Activated CD8-positive, alpha-beta memory T cell treated with anti-CD3 and anti-CD28 coated beads for 4 hours (primary cell): ENCODE measurements around the gene CEP112.
"Not testable (repeated sequence)": the region's sequence is repeated elsewhere in the genome, so short reads cannot be mapped to it uniquely, and the experiment has no call there.

Experiments
- DNase-seq, 2 donors: peaks; one replicate each; pipeline ENCODE4 v3.0.0-alpha.2; 2020; ENCODE audit warnings: low read depth in 2 of 2

CEP112 gene

DNA sequence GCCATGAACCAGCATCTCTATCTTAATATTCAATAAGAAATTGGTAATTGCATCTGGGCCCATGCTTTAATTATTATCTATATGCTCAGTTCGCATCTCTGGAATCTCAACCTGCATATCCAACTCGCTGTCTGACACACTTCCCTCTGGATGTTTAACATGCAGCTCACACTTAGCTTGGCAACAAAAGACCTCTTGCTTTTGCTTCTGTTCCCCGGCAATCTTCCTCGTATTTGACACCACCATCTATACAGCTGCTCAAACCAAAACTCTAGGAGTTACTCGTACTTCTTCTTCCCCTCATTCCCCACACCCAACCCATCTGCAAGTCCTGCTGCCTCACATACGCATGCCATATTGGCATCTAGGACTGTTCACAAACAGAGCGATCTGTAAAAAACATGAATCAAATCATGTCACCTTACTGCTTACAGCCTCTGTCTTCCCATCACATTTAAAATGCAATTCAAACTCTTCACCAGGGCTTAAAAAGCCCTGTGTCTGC lies 300.6 kb downstream of the CEP112 start:
- DNase-seq = no peak

DNA sequence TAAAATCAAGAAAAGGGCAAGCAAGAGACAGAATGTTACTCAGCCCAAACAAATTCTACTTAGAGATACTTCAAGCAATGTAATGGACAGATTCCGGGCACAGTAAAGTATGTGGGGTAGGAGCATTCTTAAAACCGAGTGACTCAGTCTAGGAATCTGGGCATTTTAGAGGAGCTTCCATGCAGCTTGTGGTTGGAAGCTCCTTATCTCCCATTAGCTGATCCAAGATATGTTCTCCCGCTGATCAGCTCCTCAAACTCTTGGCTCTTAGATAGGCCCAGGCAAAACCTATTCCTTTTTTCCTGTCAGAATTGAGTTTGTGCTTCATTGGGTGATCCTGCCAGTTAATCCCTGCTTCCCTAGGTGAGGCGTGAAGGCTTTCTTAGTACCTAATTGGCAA lies 303.3 kb downstream of the CEP112 start:
- DNase-seq = no peak

DNA sequence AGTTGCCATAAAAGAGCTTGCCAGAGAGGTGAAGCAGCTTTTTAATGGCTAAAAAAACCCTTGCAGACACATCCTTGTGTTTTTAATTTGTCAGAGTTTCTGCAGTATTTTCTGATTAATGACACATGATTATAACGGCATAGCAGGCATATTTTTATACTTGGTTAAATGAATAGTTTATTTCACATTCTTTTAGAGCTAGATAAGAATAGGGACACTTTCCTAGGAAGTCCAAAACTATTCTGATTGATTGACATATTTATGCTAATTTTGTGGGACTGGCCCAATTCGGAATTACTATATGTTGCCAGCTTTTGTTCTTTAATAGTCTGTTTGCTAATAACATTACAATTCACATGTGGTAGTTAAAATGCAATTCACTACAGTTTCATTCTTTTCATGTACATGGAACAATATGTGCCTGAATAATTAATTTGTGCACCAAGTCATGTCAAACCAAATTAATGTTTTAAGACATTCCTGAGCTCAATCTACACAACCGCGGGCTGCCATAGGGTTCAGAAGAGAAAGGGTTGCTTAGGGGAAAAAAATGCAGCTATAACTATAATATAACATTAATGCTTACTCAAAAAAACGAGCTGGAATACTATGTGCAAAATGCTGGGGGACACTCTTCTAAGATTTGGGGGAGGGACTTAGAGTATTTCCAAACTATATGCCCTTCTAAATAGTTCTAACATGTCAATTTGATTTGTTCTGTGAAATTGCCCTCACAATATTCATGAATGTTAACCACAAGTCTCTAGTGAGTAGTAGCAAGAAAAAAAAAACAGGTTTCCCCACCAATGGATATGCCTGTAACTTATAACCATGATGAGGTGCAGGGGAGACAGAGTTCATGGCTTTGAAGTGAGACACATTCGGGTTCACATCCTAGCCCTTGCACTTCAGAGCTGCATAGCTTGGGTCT lies 305.4 kb downstream of the CEP112 start:
- no peak for DNase-seq

DNA sequence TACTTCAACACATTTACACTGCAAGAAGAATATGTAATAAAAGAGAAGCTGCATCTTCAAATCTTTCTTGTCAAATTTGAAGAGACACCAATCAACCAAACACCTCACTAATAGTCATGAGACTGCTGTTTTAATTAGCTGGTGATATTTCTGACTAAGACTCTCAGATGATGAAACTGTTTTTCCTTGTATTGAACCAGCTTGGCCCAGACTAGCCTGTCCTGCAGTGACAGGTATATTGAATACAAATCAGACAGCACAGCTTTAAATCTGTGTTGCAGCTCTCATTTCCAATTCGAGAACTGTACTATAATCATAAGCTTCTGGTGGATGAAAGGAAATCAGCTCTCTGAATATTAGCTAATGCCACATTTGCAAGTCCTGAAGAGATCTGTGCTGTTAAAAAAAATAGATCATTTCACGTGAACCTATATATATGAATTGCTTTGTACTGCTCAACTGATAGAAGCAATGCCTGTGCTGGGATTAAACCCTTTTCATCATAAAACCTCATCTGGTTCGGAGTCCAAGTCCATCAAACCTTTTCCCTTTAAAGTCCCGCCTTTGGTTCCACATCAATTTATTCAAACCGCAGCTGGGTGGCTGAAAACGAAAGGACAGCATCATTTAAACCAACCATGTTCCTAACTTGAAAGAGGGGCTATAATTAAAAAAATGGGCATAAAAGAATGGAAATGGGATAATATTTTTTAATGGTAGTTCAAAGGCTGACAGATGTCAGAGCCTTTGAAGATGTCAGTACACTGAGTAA lies 306.2 kb downstream of the CEP112 start:
- no peak for DNase-seq

DNA sequence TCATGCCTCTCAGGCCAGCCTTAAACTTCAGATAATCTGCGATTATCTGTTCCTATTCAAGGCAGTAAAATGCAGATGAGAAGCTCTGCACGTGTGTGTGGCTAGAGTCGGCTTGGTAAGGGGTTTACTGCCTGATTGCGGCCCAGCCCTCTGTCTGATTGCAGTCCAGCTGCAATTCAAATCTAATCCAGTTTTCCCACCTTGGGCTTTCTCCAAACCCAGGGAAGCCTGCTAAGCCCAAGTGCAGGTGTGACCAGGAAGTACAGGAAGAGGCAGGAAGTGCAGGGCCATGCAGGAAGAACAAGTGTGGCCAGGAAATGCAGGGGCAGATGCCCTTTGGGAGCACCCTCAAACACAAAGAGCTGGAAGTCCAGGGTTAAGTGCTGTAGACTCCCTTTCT lies 314.9 kb downstream of the CEP112 start:
- DNase-seq = no peak

DNA sequence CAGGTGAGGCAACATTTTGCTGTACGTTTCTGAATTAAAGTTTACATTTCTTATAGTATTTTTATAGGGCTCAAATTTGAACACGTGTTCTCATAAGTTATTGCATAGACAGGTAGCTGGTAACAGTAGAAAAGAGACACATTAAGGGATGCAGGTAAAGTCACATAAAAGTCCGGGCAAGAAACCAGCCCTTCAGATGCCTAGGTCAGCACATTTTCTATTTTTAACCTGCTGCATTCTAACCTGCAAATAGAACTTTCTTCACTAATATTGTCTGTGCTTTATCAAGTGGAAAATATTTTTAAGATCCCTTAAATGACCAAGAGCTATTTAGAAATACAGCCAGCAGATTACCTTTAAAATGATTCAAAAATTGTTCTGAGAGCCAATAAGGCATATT lies 323.1 kb downstream of the CEP112 start:
- no peak for DNase-seq

DNA sequence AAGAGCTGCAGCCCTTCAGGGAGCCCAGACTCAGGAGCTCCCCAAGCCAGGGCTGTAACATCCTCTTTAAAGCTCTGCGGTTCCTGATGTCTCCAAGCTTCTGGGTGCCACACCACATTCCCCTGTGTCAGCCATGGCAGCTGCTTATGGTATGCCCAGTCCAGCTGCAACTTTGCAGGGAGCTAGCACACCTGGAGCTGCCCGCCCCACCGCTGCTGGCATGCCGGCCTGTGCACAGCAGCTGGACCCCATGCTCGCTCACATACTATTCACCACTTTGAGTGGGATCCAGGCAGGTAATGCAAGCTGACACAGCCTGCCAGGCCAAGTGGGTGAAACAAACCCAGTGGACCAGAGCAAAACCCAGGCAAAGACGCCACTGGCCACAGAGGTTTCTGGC lies 324.9 kb downstream of the CEP112 start:
- DNase-seq = no peak

DNA sequence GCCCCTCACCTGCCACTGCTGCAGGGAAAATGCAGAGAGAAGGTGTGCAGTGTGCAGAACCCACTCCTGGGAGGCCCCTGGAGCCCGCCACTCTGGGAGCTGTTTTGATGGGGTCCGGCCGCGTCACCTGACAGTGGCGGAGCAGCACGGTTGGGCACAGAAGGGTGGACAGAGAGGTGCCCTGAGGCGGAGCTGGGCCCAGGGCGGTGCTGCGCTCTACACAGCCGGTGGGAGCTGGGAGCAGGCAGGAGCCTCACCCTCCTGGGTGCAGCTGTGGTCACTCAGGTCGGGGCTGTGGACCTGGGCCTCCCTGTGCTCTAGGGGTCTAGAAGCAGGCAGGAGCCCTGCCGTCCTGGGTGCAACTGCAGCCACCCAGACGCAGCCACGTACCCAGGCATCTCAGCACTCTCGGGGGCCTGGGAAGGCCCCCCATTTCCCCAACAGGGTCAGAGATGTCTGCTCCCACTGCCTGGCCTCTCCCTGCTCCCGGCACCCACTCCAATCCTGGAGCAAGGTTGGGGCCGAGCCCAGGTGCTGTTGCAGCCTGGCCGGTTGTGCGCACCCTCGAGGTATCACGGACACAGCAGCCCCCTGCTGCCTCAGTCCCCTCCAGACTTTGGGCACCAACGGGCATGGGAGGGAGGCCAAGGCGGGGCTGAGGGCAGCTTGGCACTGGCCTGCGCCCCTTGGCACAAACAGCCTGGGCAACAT lies 326.1 kb downstream of the CEP112 start:
- DNase-seq = no peak

DNA sequence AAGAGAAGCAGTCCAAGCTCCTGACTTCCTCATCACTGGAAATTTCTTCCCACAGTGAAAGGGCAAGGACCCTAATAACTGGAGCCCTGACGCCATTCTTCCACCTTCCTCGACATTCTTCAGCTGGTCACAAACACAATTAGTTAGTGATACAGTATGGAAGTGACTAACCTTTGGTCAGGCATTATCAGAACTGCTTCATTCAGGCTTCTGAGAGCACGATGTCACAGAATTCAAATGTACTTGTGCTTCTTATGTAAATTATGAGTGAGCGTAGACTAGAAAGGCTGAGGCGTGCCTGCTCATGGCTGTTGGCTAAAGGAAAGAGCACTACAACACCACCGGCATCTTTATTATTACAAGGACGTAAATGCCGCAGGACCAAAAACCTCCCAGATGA lies 327.5 kb downstream of the CEP112 start:
- no peak for DNase-seq

DNA sequence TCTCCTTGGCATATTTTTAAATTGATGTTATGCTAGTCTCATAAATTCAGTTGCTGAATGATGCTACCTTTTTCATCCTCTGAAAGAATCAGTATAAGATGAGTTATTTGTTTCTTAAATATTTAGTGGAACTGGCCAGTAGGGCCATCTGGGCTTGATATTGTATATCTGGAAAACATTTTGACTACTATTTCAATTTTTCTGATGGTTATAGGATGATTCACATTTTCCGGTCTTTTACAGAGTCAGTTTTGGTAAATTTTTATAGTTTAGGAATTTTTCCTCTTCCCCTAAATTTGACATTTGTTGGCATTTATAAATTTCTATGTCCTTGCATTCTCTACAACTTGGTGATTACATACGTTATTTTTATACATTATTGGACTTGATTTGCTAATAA lies 334.2 kb downstream of the CEP112 start:
- DNase-seq = no peak

DNA sequence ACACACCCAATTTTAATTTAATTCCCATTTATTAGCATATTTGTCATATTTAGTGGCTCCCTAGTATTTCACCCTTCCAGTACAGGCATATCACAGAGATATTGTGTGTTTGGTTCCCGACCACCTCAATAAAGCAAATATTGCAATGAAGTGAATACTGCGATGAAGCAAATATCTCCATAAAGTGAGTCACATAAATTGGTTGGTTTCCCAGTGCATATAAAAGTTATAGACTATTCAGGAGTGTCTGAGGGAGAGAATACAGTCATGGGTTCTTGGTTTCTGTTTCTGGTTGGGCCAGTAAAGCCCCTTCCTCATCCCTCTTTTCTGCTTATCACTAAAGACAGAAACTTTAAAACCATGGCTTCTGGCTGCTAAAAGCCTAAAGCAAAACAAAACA lies 335.1 kb downstream of the CEP112 start:
- no peak for DNase-seq

DNA sequence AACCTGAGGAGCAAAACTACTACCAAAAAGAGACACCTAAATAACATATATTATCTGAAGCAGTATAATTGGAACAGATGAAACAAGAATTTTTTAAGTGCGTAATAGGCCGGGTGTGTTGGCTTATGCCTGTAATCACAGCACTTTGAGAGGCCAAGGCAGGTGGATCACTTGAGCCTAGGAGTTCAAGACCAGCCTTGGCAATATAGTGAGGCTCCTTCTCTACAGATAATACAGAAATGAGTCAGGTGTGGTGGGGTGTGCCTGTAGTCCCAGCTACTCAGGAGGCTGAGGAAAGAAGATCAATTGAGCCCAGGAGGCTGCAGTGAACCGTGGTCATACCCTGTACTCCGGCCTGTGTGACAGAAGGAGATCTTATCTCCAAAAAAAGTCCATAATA lies 336.3 kb downstream of the CEP112 start:
- no peak for DNase-seq

DNA sequence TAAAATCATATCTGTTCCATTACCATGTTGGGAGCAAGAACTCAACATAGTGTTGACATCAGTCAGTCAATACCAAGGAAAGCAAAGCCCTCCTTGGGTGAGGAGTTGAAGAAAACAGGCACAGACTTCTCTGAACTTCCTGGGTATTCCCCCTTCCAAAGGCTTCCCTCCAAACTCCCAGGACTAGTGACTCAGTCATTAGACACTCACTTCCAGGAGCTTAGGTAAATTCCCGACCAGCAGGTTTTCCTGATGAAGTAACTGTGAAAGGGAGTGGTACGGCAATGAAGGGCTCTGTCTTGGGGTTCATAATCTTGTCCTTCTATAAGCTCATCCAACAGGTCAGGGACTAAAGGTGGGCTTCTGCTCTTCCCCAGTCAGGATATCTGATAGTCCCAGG lies 336.7 kb downstream of the CEP112 start:
- DNase-seq = no peak

DNA sequence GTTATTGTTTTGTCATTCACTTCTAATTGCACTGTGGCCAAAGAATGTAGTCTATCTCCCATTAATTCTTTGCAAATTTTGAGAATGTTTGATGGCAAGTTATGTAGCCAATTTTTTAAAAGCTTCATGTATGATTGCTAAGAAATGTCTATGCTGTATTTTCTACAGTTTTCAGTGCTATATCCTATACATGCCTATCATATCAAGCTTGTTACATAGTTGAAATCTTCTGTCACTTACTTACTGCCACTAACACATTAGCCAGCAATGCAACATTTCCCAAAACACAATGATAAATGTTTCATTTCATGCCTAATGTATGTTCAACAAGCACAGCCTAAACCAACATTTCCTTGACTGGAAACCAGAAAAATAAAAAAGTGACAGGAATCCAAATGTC lies 338.1 kb downstream of the CEP112 start:
- DNase-seq = no peak

DNA sequence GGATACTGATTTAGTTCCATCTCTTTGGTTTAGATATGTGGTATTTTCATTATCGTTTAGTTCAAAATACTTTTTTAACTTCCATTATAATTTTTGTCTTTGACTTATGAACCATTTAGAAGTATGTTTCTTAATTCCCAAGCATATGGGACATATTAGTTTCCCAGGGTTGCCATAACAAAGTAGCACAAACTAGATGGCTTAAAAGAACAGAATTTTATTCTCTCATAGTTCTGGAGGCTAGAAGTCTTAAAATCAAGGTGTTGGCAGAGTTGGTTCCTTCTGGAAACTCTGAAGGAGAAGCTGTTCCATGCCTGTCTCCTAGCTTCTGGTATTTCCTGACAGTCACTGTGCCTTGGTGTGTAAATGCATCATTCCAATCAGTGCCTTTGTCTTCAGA lies 339.0 kb downstream of the CEP112 start:
- no peak for DNase-seq

DNA sequence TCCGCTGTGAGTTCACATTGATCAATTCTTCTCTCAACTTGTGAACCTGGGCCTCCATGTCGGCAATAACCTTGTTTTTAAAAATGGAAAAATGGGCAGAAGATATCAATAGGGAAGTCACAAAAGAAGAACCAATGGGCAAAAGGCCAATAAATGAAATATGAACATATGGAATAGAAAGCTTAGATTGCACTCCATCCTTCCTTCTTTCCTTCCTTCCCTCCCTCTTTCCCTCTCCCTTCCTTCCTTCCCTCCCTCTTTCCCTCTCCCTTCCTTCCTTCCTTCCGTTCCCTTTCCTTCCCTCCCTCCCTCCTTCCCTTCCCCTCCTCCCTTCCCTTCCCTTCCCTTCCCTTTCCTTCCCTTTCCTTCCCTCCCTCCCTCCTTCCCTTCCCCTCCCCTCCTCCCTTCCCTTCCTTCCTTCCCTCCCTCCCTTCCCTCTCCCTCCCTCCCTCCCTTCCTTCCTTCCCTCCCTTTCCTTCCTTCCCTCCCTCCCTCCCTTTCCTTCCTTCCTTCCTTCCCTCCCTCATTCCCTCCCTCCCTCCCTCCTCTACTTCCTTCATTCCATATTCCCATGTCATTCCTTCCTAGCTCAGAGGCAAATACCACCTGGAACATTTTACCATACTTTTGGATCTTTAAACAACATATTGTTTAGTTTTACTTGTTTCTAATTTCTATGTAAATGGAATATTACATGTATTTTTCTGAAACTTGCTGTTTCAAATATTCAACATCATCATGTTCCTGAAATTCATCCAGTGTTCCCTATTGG lies 339.8 kb downstream of the CEP112 start:
- no peak for DNase-seq

DNA sequence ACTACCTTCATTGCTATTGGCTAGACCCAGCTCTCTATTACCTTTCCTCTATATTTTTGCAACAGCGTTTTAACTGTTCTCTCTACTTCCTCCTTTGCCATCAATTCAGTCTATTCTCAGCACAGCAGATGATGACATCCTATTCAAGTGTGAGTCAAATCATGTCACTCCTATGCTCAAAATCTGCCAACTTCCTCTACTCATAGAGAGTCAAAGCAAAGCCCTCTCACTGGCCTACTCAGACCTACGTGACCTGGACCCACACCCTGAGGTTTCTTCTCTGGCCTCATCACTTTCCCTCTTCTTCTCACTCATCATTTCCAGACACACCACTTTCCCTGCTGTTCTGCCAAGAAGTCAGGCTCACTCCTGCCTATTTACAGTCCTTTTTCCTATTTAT lies 341.4 kb downstream of the CEP112 start:
- DNase-seq = no peak

DNA sequence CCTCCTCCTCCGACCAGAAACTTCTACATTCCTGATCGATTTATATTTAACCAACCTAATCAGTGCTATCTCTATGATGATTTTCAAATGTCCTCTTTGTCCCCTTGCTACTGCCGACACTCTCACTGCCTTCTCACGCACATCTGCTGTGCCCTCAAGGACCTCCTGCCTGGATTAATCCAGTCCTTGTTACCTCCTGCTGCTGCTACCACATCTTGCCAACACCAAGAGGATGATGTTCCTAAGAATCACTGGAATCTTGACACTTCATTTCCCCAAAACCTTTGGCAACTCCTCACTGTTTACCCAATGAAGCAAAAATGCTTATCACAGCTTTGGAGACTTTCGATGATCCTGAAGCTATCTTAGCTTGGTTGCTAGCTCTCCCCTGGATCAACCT lies 343.2 kb downstream of the CEP112 start:
- no peak for DNase-seq

DNA sequence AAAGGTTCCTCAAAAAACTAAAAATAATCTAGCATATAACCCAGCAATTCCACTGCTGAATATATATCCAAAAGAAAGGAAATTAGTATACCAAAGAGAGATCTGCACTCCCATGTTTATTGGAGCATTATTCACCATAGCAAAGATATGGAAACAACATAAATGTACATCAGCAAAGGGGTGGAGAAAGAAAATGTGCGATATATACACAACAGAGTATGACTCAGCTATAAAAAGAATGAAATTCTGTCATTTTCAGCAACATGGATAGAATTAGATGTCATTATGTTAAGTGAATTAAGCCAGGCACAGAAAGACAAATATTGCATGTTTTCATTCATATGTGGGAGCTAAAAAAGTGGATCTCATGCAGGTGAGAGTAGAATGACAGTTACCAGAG lies 350.8 kb downstream of the CEP112 start:
- no peak for DNase-seq

DNA sequence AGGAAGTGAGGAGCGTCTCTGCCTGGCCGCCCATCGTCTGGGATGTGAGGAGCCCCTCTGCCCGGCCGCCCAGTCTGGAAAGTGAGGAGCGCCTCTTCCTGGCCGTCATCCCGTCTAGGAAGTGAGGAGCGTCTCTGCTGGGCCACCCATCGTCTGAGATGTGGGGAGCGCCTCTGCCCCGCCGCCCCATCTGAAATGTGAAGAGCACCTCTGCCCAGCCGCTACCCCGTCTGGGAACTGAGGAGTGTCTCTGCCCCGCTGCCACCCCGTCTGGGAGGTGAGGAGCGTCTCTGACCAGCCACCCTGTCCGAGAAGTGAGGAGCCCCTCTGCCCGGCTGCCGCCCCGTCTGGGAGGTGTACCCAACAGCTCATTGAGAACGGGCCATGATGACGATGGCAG lies 354.7 kb downstream of the CEP112 start:
- not testable (repeated sequence) for DNase-seq

DNA sequence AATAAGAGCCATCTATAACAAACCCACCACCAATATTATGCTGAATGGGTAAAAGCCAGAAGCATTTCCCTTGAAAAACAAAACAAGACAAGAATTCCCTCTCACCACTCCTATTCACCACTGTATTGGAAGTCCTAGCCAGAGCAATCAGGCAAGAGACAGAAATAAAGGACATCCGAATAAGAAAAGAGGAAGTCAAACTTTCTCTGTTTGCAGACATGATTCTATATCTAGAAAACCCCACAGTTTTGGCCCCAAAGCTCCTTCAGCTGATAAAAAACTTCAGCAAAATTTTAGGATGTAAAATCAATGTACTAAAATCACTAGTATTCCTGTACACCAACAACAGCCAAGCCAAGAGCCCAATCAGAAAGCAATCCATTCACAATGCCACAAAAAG lies 358.7 kb downstream of the CEP112 start:
- no peak for DNase-seq

DNA sequence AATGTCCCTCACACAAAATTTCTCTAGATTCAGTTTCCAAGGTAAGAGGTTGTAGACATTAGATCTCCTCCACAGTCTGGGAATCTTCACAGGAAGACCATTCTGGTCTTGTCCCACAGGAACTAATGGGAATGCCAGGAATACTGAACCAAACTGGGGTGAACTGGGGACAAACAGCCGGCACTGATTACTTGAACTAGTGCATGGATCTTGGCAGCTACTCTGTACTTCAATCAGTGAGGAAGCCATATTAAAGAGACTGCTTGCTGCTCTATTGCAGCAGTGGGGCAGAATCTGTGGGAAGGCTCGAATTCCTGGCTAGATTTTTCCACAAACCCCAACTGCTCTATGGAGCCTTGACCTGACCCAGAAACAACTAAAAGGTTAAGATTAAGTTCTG lies 361.6 kb downstream of the CEP112 start:
- no peak for DNase-seq
